A549 (cell line): ENCODE data around the gene TNRC6B. TPM values are rescaled to one million over a fixed set of nuclear protein-coding genes. Genes with fewer than 3 reads are reported as not detected.
"Not testable (repeated sequence)": the region's sequence is repeated elsewhere in the genome, so short reads cannot be mapped to it uniquely, and the experiment has no call there.

ENCODE experiments used
- ATAC-seq, 2 experiments: fragments of 200-7000 bp in 1 of 2; fragments of >200 bp in 1 of 2; cut with Nextera tagmentation in 1 of 2; cut with Tn5 transposase in 1 of 2; 3 replicates each; pipeline versions ENCODE4 v1.8.0 to v1.9.1; 2018 to 2020; ENCODE audit warnings: mild to moderate bottlenecking in 1 of 2, moderate library complexity in 1 of 2
- CTCF ChIA-PET: fragments of 300-600 bp; sonication (Branson Sonifier 250); formaldehyde crosslinking; extraction: SDS; loops from one replicate; lab custom pipeline; 2021; ENCODE audit warnings: antibody characterized with exemption, inconsistent platforms; lab: Yijun Ruan, JAX
- POLR2A ChIA-PET: fragments of 350-600 bp; formaldehyde crosslinking; extraction: SDS; loops from one replicate; lab custom pipeline; 2021; ENCODE audit warnings: antibody characterized with exemption, inconsistent platforms; lab: Yijun Ruan, JAX
- DNase-seq, 2 experiments: peaks; one replicate each; pipeline versions ENCODE4 v3.0.0 to v3.0.0-alpha.2; 2011 to 2016; ENCODE audit warnings: low read depth in 1 of 2, low spot score in 1 of 2
- FAIRE-seq: peaks from 2 replicates; lab custom pipeline; 2011; peaks lifted over from hg19 to GRCh38; lab: Jason Lieb, UNC
- H3K27ac ChIP-seq, 2 experiments: fragments of >200 bp; sonication (Bioruptor Twin); formaldehyde crosslinking; 3 replicates each; pipeline ENCODE4 v1.5.1; 2016 to 2017
- H3K4me1 ChIP-seq: fragments of >200 bp; sonication (Bioruptor Twin); formaldehyde crosslinking; 3 replicates; pipeline ENCODE4 v1.6.1; 2016
- H3K4me2 ChIP-seq: fragments of >200 bp; sonication (Bioruptor Twin); formaldehyde crosslinking; 3 replicates; pipeline ENCODE4 v1.6.1; 2016
- H3K4me3 ChIP-seq: fragments of >200 bp; sonication (Bioruptor Twin); formaldehyde crosslinking; 3 replicates; pipeline ENCODE4 v1.5.1; 2016
- H3K9me3 ChIP-seq: fragments of >200 bp; sonication (Bioruptor Twin); formaldehyde crosslinking; 3 replicates; pipeline ENCODE4 v1.6.1; 2016
- ATOH8 ChIP-seq: fragments of 250-450 bp; sonication (Bioruptor Pico); IDR thresholded peaks from 2 replicates; pipeline ENCODE4 v1.5.0; 2020; ENCODE audit warnings: low read depth, mild to moderate bottlenecking, moderate library complexity
- BCL3 ChIP-seq: fragments of >200 bp; sonication (Bioruptor Twin); formaldehyde crosslinking; IDR thresholded peaks from 3 replicates; pipeline ENCODE4 v1.6.1; 2016
- CBX2 ChIP-seq: fragments of 200-600 bp; sonication (generic); IDR thresholded peaks from 2 replicates; pipeline ENCODE4 v1.6.1; 2016; ENCODE audit warnings: low read depth, mild to moderate bottlenecking, borderline replicate concordance
- CBX8 ChIP-seq: fragments of 200-600 bp; sonication (generic); IDR thresholded peaks from 2 replicates; pipeline ENCODE4 v1.6.1; 2016
- CHD2 ChIP-seq: fragments of 150-350 bp; IDR thresholded peaks from 2 replicates; pipeline ENCODE4 v1.6.1; 2014; ENCODE audit warnings: low read length; ENCODE audit not compliant: partially characterized antibody
- EP300 ChIP-seq, 2 experiments: fragments of >200 bp; sonication (Bioruptor Twin); formaldehyde crosslinking; IDR thresholded peaks; 2 replicates in 1 of 2; 3 replicates in 1 of 2; pipeline ENCODE4 v1.6.1; 2016 to 2017
- FOSB ChIP-seq: fragments of 250-450 bp; sonication (Bioruptor Pico); IDR thresholded peaks from 2 replicates; pipeline ENCODE4 v1.5.0; 2020; ENCODE audit warnings: mild to moderate bottlenecking, moderate library complexity
- FOXS1 ChIP-seq: fragments of 250-450 bp; sonication (Bioruptor Pico); IDR thresholded peaks from 2 replicates; pipeline ENCODE4 v1.5.0; 2020; ENCODE audit warnings: mild to moderate bottlenecking, moderate library complexity
- HDAC2 ChIP-seq: fragments of 200-600 bp; sonication (generic); IDR thresholded peaks from 2 replicates; pipeline ENCODE4 v1.6.1; 2016
- HOXB5 ChIP-seq: fragments of 250-450 bp; sonication (Bioruptor Pico); IDR thresholded peaks from 2 replicates; pipeline ENCODE4 v1.5.0; 2020; ENCODE audit warnings: mild to moderate bottlenecking, moderate library complexity
- JUN ChIP-seq, 2 experiments: fragments of >200 bp; sonication (Bioruptor Twin); formaldehyde crosslinking; IDR thresholded peaks; 2 replicates in 1 of 2; 3 replicates in 1 of 2; pipeline ENCODE4 v1.6.1; 2016 to 2017
- MAZ ChIP-seq: fragments of 150-350 bp; IDR thresholded peaks from 2 replicates; pipeline ENCODE4 v1.6.1; 2014; ENCODE audit warnings: antibody characterized with exemption, low read depth, low read length, borderline replicate concordance
- NPAS2 ChIP-seq: fragments of 250-450 bp; sonication (Bioruptor Pico); IDR thresholded peaks from 2 replicates; pipeline ENCODE4 v1.8.0; 2022; ENCODE audit warnings: mild to moderate bottlenecking, moderate library complexity, borderline replicate concordance
- NR3C1 ChIP-seq: fragments of >200 bp; sonication (Bioruptor Twin); formaldehyde crosslinking; IDR thresholded peaks from 3 replicates; pipeline ENCODE4 v1.6.1; 2017
- PBX3 ChIP-seq: IDR thresholded peaks from 2 replicates; pipeline ENCODE4 v1.6.1; 2012
- RARB ChIP-seq: fragments of 250-450 bp; sonication (Bioruptor Pico); IDR thresholded peaks from 2 replicates; pipeline ENCODE4 v1.8.0; 2021; ENCODE audit warnings: mild to moderate bottlenecking, moderate library complexity
- SMC3 ChIP-seq: fragments of >200 bp; sonication (Bioruptor Twin); formaldehyde crosslinking; IDR thresholded peaks from 3 replicates; pipeline ENCODE4 v1.6.1; 2018; ENCODE audit warnings: inconsistent platforms
- SREBF2 ChIP-seq: fragments of 450-650 bp; IDR thresholded peaks from 2 replicates; pipeline ENCODE4 v1.6.1; 2014; ENCODE audit warnings: mild to moderate bottlenecking, moderate library complexity
- TP53 ChIP-seq: fragments of 250-450 bp; sonication (Bioruptor Pico); IDR thresholded peaks from 2 replicates; pipeline ENCODE4 v1.5.0; 2021; ENCODE audit warnings: mild to moderate bottlenecking, moderate library complexity
- ZFP36 ChIP-seq: fragments of 450-650 bp; IDR thresholded peaks from 2 replicates; pipeline ENCODE4 v1.6.1; 2014; ENCODE audit warnings: borderline replicate concordance; ENCODE audit not compliant: partially characterized antibody
- ZNF302 ChIP-seq: fragments of 250-450 bp; sonication (Bioruptor Pico); IDR thresholded peaks from 2 replicates; pipeline ENCODE4 v1.9.0; 2021; ENCODE audit warnings: inconsistent platforms, mild to moderate bottlenecking, moderate library complexity
- ZSCAN20 ChIP-seq: fragments of 250-450 bp; sonication (Bioruptor Pico); IDR thresholded peaks from 2 replicates; pipeline ENCODE4 v1.8.0; 2022; ENCODE audit warnings: mild to moderate bottlenecking, moderate library complexity
- WGBS: methylation state at CpG from one replicate; pipeline ENCODE4 v1.1.6; 2017; ENCODE audit errors: missing lambda C conversion rate; 5-methylcytosine and 5-hydroxymethylcytosine counted together
- polyA plus RNA-seq, 4 experiments: library from polyadenylated mRNA; depleted of rRNA in 3 of 4; stranded (reverse); fragments of >200 nt; fragmentation: RNase III in 1 of 4; extraction: RNeasy Plus Mini Kit Qiagen cat#74134 plus additional on column Dnase treatment in 1 of 4; gene quantifications; 2 replicates in 3 of 4; 3 replicates in 1 of 4; pipeline ENCODE4 v1.2.3, GENCODE V29; 2011 to 2017

The TNRC6B gene
- polyA plus RNA-seq, 2 of the 4 experiments (the other 2 are of a cell fraction), result 4.9 to 5.0 TPM

GRCh38 chr22:40220316-40221054 is 42.8 kb downstream of the TNRC6B start:
- H3K4me3 ChIP-seq, result no peak overlapping the region
- FAIRE-seq (no peak), DNase-seq (no peak), ATAC-seq (no peak)
- H3K4me1 ChIP-seq, result peaks cover 9% of the 10 kb centered on the region; the same call in 1 of the 3 replicates
- no peak overlapping the region for H3K4me2 ChIP-seq
- POLR2A ChIA-PET, result no interaction called here
- CTCF ChIA-PET, result interaction anchor here (1.5 kb wide), 1 partner anchor 10 kb away, joined by 3 read pairs; no protein-coding TSS in a partner anchor
- H3K9me3 ChIP-seq, result no peaks in the 10 kb centered on the region
- 78% methylated on average over 8 of the region's 8 CpGs for WGBS
- H3K27ac ChIP-seq, result no peak overlapping the region
- TF ChIP-seq CHD2 (no peak), JUN (IDR thresholded peaks at IDR 0.05) (no peak), FOSB (CRISPR knock-in tag) (no peak), SMC3 (no peak), TP53 (CRISPR knock-in tag) (no peak), CBX8 (no peak), ZFP36 (no peak), CBX2 (no peak), HOXB5 (CRISPR knock-in tag) (no peak), ATOH8 (CRISPR knock-in tag) (no peak), PBX3 (no peak)

GRCh38 chr22:40221055-40221414 is 43.3 kb downstream of the TNRC6B start:
- ChIA-PET CTCF (interaction anchor here (0.6 to 1.5 kb wide), 2 partner anchors 9 to 167 kb away, joined by 3 read pairs; no protein-coding TSS in a partner anchor), POLR2A (no interaction called here)
- no peak overlapping the region for H3K4me2 ChIP-seq

GRCh38 chr22:40222979-40223378 is 45.3 kb downstream of the TNRC6B start:
- H3K27ac ChIP-seq, H3K4me1 ChIP-seq, ATAC-seq, H3K9me3 ChIP-seq, DNase-seq, FAIRE-seq, H3K4me2 ChIP-seq, POLR2A ChIA-PET, H3K4me3 ChIP-seq, CTCF ChIA-PET: not testable (repeated sequence)
- 92% methylated on average over 8 of the region's 8 CpGs for WGBS

More at GRCh38 chr22:40221055-40221414, 43.3 kb downstream of the TNRC6B start:
- TF ChIP-seq EP300 (IDR thresholded peaks at IDR 0.05) (no peak), CBX8 (no peak), ZNF302 (CRISPR knock-in tag) (no peak), HDAC2 (no peak), RARB (CRISPR knock-in tag) (no peak), SREBF2 (no peak), ZSCAN20 (no peak), BCL3 (no peak), ATOH8 (CRISPR knock-in tag) (no peak), NPAS2 (CRISPR knock-in tag) (no peak), FOXS1 (CRISPR knock-in tag) (no peak), NR3C1 (no peak), MAZ (no peak), ZFP36 (no peak)
- DNase-seq, result no peak
- Histone ChIP-seq H3K27ac (no peak overlapping the region), H3K4me3 (no peak overlapping the region), H3K9me3 (no peaks in the 10 kb centered on the region), H3K4me1 (peaks cover 9% of the 10 kb centered on the region; the same call in 1 of the 3 replicates)
- ATAC-seq, result no peak
- WGBS, result 94% methylated on average over 5 of the region's 5 CpGs
- FAIRE-seq, result no peak
